Gastroesophageal sphincter (tissue), 4 donors: Measurements from ENCODE around the gene NECTIN1. TPM values are rescaled to one million over a fixed set of nuclear protein-coding genes. Genes with fewer than 3 reads are reported as not detected.

ENCODE experiments used
- ATAC-seq: fragments of 150-250 bp; one replicate; pipeline ENCODE4 v1.9.1; 2016; ENCODE audit warnings: mild to moderate bottlenecking, moderate library complexity
- H3K27ac ChIP-seq, 4 donors: fragments of 200-600 bp; sonication (generic) in 3 of 4; 1 replicate in 3 of 4; 2 replicates in 1 of 4; pipeline ENCODE4 v1.5.1; 2016 to 2019
- H3K27me3 ChIP-seq: fragments of 200-600 bp; sonication (generic); one replicate; pipeline ENCODE4 v1.5.1; 2019
- H3K36me3 ChIP-seq, 2 donors: fragments of 200-600 bp; sonication (generic); one replicate each; pipeline ENCODE4 v1.5.1; 2019; ENCODE audit warnings: control low read depth in 1 of 2
- H3K4me1 ChIP-seq, 3 donors: fragments of 200-600 bp; sonication (generic); 1 replicate in 2 of 3; 2 replicates in 1 of 3; pipeline ENCODE4 v1.5.1; 2016 to 2019; ENCODE audit warnings: control low read depth in 2 of 3
- H3K4me3 ChIP-seq, 2 donors: fragments of 200-600 bp; sonication (generic); one replicate each; pipeline ENCODE4 v1.5.1; 2019; ENCODE audit warnings: mild to moderate bottlenecking in 1 of 2, moderate library complexity in 1 of 2
- H3K9me3 ChIP-seq, 3 donors: fragments of 200-600 bp; sonication (generic); one replicate each; pipeline ENCODE4 v1.5.1; 2017 to 2019; ENCODE audit warnings: control low read depth in 2 of 3
- EP300 ChIP-seq: sonication (generic); formaldehyde crosslinking; IDR thresholded peaks from one replicate; pipeline ENCODE4 v1.6.1; 2017; ENCODE audit warnings: antibody characterized with exemption, mild to moderate bottlenecking
- POLR2A ChIP-seq, 2 donors: fragments of 450-650 bp; IDR thresholded peaks; one replicate each; pipeline ENCODE4 v1.6.1; 2017; ENCODE audit warnings: antibody characterized with exemption in 2 of 2, mild to moderate bottlenecking in 2 of 2, moderate library complexity in 1 of 2
- POLR2AphosphoS5 ChIP-seq: sonication (generic); formaldehyde crosslinking; IDR thresholded peaks from one replicate; pipeline ENCODE4 v1.6.1; 2017; ENCODE audit warnings: antibody characterized with exemption
- WGBS, 2 donors: methylation state at CpG; one replicate each; pipeline ENCODE4 v1.1.5; 2018; ENCODE audit warnings: low coverage in 1 of 2; 5-methylcytosine and 5-hydroxymethylcytosine counted together
- total RNA-seq, 4 donors: library from RNA; depleted of rRNA; stranded (reverse); fragments of >200 nt; gene quantifications; one replicate each; pipeline ENCODE4 v1.1.0, GENCODE V29; 2016
- TF ChIP-seq, protein P1 (sequence below), 4 experiments: fragments of 200-600 bp in 2 of 4; fragments of 450-650 bp in 2 of 4; sonication (generic) in 1 of 4; IDR thresholded peaks; one replicate each; pipeline ENCODE4 v1.5.1; 2017 to 2019; ENCODE audit warnings: antibody characterized with exemption in 4 of 4, mild to moderate bottlenecking in 2 of 4, moderate library complexity in 2 of 4

Gene NECTIN1
- total RNA-seq, 4 donors from 2014 or later = 2.6 to 7.1 (median 4.3) TPM

- Histone ChIP-seq H3K4me1 (peaks cover 0 to 33% (median 18%) of the 10 kb centered on the region in 3 donors), H3K27ac (no peak overlapping the region), H3K36me3 (no peaks in the 10 kb centered on the region), H3K27me3 (no peaks in the 10 kb centered on the region), H3K9me3 (no peaks in the 10 kb centered on the region), H3K4me3 (no peak overlapping the region)
- ATAC-seq = no peak
- TF ChIP-seq EP300 = no peak
- TF ChIP-seq POLR2AphosphoS5 = no peak
- no peak for TF ChIP-seq POLR2A (IDR thresholded peaks at IDR 0.05)
- TF ChIP-seq, protein P1, sequence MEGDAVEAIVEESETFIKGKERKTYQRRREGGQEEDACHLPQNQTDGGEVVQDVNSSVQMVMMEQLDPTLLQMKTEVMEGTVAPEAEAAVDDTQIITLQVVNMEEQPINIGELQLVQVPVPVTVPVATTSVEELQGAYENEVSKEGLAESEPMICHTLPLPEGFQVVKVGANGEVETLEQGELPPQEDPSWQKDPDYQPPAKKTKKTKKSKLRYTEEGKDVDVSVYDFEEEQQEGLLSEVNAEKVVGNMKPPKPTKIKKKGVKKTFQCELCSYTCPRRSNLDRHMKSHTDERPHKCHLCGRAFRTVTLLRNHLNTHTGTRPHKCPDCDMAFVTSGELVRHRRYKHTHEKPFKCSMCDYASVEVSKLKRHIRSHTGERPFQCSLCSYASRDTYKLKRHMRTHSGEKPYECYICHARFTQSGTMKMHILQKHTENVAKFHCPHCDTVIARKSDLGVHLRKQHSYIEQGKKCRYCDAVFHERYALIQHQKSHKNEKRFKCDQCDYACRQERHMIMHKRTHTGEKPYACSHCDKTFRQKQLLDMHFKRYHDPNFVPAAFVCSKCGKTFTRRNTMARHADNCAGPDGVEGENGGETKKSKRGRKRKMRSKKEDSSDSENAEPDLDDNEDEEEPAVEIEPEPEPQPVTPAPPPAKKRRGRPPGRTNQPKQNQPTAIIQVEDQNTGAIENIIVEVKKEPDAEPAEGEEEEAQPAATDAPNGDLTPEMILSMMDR (IDR thresholded peaks at IDR 0.05) = no peak
- WGBS, 2 donors = 83 to 90% methylated on average over 2 to 4 of the region's 6 CpGs
These were observed 1.9 kb upstream of the NECTIN1 start for GRCh38 chr11:119730789-119731386.

GRCh38 chr11:119729951-119730613, 1.1 kb upstream of the NECTIN1 start:
- peak; percentile 46 for ATAC-seq
- H3K27ac ChIP-seq = peak overlapping the region in 3 of 4 donors; percentile 89 to 97 (median 91)
- 11 to 21% methylated on average over 4 to 10 of the region's 21 CpGs for WGBS, 2 donors

DNA sequence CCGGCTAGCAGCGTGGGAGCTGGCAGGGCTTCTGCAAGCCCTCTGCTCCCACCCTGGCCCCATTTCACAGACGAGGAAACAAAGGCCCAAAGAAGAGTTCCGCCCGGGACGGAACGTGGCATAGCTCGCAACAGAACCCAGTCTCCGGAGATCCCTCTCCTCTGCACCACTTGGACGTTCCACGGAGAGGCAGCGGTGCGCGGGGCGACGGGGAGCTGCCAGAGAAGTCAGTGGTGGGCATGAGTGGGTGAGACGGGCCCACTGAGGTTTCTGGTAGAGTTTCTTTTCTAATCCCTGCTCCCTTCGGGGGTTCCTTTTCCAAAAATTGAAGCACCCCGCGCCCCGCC, 554 bp upstream of the NECTIN1 start:
- WGBS, 2 donors = 0 to 1% methylated on average over 3 to 12 of the region's 21 CpGs
- peak; percentile 2 for ATAC-seq
- H3K27ac ChIP-seq = peak overlapping the region in 3 of 4 donors; percentile 89 to 97 (median 91)

More at GRCh38 chr11:119729951-119730613, 1.1 kb upstream of the NECTIN1 start:
- Histone ChIP-seq H3K9me3 (no peaks in the 10 kb centered on the region), H3K4me3 (peak overlapping the region; percentile 77 to 86), H3K27me3 (no peaks in the 10 kb centered on the region), H3K4me1 (peaks cover 0 to 33% (median 18%) of the 10 kb centered on the region in 3 donors), H3K36me3 (no peaks in the 10 kb centered on the region)
- TF ChIP-seq POLR2A (IDR thresholded peaks at IDR 0.05) (no peak), POLR2AphosphoS5 (no peak), EP300 (no peak)
- TF ChIP-seq, protein P1 (IDR thresholded peaks at IDR 0.05) = no peak

GRCh38 chr11:119728211-119728626, 781 bp downstream of the NECTIN1 start:
- Histone ChIP-seq H3K4me1 (peaks cover 0 to 33% (median 18%) of the 10 kb centered on the region in 3 donors), H3K27me3 (no peaks in the 10 kb centered on the region), H3K27ac (peak overlapping the region; percentile 61 to 97 (median 90)), H3K36me3 (no peaks in the 10 kb centered on the region), H3K9me3 (no peaks in the 10 kb centered on the region), H3K4me3 (peak overlapping the region; percentile 77 to 86)
- ATAC-seq = no peak
- TF ChIP-seq EP300 = no peak
- no peak for TF ChIP-seq POLR2AphosphoS5
- TF ChIP-seq, protein P1 (IDR thresholded peaks at IDR 0.05) = no peak
- TF ChIP-seq POLR2A (IDR thresholded peaks at IDR 0.05) = no peak
- 0 to 3% methylated on average over 6 to 7 of the region's 30 CpGs for WGBS, 2 donors

More for the DNA sequence above, 554 bp upstream of the NECTIN1 start:
- Histone ChIP-seq H3K27me3 (no peaks in the 10 kb centered on the region), H3K9me3 (no peaks in the 10 kb centered on the region), H3K4me1 (peaks cover 0 to 33% (median 18%) of the 10 kb centered on the region in 3 donors), H3K4me3 (peak overlapping the region; percentile 77 to 86), H3K36me3 (no peaks in the 10 kb centered on the region)
- TF ChIP-seq POLR2AphosphoS5 = no peak
- no peak for TF ChIP-seq POLR2A (IDR thresholded peaks at IDR 0.05)
- TF ChIP-seq EP300 = no peak
- TF ChIP-seq, protein P1 (IDR thresholded peaks at IDR 0.05) = no peak
